ENCODE results near the gene TMEM132D.

TMEM132D gene

DNA sequence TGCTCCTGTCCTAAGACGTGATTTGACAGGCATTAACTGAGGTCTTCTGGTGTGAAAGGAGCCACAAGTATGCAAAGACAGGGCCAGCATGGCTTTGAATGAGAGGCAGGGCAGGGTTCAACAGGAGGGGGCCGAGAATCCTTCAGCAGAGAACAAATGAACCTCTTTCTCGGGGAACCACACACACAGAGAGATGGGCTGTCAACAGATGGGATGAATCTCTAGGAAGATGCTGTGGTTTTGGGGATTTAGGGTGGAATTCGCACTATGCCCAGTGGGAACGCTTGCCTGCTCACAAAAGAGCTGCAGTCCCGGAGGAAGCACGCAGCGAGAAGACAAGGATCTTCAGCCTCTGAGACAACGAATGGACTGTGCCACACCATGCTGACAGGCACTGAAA lies 537.2 kb downstream of the TMEM132D start:
- H3K4me3 ChIP-seq (ENCODE audit: control insufficient read depth, low read depth, low read length), result no peak overlapping the region
- no peak for DNase-seq (ENCODE audit: low read depth)
- TF ChIP-seq, protein P1, sequence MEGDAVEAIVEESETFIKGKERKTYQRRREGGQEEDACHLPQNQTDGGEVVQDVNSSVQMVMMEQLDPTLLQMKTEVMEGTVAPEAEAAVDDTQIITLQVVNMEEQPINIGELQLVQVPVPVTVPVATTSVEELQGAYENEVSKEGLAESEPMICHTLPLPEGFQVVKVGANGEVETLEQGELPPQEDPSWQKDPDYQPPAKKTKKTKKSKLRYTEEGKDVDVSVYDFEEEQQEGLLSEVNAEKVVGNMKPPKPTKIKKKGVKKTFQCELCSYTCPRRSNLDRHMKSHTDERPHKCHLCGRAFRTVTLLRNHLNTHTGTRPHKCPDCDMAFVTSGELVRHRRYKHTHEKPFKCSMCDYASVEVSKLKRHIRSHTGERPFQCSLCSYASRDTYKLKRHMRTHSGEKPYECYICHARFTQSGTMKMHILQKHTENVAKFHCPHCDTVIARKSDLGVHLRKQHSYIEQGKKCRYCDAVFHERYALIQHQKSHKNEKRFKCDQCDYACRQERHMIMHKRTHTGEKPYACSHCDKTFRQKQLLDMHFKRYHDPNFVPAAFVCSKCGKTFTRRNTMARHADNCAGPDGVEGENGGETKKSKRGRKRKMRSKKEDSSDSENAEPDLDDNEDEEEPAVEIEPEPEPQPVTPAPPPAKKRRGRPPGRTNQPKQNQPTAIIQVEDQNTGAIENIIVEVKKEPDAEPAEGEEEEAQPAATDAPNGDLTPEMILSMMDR (conservative IDR thresholded peaks at IDR 0.05; ENCODE audit: control insufficient read depth, insufficient read depth, low read depth, low read length), result no peak

DNA sequence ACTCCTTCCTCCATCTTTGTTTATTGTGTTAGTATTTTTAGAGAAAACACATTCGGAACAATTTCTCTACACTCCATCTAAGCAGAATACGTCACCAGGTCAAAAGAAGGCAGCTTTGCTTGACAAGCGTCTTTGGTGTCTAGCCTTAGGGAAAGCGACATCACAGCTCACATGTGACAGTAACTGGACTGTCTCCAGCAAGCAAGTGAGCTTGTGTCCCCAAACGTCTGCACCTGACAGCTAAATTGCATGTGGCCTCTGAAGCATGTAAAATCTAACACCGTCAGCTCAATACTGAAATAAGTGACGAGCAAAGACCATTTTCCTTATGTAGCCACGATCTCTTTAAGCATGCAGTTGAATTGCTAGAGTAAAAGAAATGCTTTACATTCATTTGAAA lies 540.8 kb downstream of the TMEM132D start:
- H3K4me3 ChIP-seq (ENCODE audit: control insufficient read depth, low read depth, low read length), result no peak overlapping the region
- DNase-seq (ENCODE audit: low read depth), result no peak
- TF ChIP-seq, protein P1 (conservative IDR thresholded peaks at IDR 0.05; ENCODE audit: control insufficient read depth, insufficient read depth, low read depth, low read length), result no peak

DNA sequence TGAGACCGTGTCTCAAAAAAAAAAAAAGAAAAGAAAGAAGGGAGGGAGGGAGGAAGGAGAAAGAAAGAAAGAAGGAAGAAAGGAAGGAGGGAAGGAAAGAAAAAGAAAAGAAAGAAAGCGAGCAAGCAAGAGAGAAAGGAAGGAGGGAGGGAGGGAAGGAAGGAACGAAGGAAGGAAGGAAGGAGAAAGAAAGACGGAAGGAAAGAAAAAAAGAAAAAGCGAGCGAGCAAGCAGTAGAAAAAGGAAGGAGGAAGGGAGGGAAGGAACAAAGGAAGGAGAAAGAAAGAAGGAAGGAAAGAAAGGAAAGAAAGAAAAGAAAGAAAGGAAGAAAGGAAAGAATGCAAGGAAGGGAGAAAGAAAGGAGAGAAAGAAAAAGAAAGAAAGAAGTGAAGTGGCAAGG lies 546.6 kb downstream of the TMEM132D start:
- TF ChIP-seq, protein P1 (conservative IDR thresholded peaks at IDR 0.05; ENCODE audit: control insufficient read depth, insufficient read depth, low read depth, low read length), result no peak
- H3K4me3 ChIP-seq (ENCODE audit: control insufficient read depth, low read depth, low read length), result no peak overlapping the region
- DNase-seq (ENCODE audit: low read depth), result no peak

DNA sequence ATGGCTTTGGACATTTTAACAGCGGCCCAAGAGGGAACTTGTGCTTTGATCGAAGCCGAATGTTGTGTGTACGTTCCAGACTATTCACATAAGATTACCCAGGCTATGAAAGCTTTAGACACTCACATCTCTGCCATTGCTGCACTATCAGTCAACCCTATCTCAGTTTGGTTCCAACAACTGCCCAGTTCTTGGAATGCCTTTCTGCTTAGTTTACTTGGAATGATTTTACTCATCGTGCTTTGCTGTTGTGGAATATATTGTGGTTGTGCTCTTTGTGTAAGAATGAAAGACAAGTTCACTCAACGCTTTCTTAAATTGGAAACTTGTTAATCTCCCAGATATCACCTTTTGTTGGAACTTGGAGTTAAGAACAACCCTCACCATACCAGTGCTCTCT lies 552.3 kb downstream of the TMEM132D start:
- no peak for DNase-seq (ENCODE audit: low read depth)
- TF ChIP-seq, protein P1 (conservative IDR thresholded peaks at IDR 0.05; ENCODE audit: control insufficient read depth, insufficient read depth, low read depth, low read length), result no peak
- no peak overlapping the region for H3K4me3 ChIP-seq (ENCODE audit: control insufficient read depth, low read depth, low read length)

DNA sequence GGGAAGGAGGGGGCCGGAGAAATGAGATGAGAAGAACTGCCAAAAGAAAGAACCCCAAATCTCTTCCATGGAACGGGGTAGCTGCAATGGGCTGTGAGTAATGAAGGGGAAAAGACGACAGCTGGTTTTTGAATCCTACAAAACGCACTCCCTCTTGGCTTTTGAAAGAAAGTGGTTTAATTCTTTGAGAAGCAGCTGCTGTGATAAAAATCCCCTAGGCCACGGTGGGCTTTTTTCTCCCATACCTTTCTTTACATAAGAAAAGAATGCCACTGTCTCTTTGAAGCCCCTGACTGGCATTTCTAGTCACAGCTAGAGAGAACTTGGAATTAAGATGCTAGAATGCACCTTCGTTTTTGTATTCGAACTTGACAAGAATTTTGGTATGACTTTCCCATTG lies 564.5 kb downstream of the TMEM132D start:
- no peak overlapping the region for H3K4me3 ChIP-seq (ENCODE audit: control insufficient read depth, low read depth, low read length)
- TF ChIP-seq, protein P1 (conservative IDR thresholded peaks at IDR 0.05; ENCODE audit: control insufficient read depth, insufficient read depth, low read depth, low read length), result no peak
- no peak for DNase-seq (ENCODE audit: low read depth)

DNA sequence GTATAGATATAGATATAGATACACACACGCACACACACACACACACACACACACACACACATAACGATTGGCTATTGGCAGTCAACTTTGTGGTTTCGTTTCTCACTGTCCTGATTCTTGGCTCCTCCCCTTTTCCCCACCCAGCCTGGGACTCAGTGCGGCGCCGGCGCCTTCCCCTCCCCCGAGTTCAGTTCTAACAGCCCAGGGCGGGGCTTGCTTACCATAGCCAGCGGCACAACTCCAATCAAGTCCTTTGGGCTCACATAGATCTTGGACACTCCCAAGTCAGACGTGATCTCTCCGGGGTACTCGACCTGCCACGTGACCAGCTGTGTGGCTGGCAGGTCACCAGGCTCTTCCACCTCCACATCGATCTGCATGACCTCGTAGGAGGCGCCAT lies 566.4 kb downstream of the TMEM132D start:
- no peak overlapping the region for H3K4me3 ChIP-seq (ENCODE audit: control insufficient read depth, low read depth, low read length)
- TF ChIP-seq, protein P1 (conservative IDR thresholded peaks at IDR 0.05; ENCODE audit: control insufficient read depth, insufficient read depth, low read depth, low read length), result no peak
- no peak for DNase-seq (ENCODE audit: low read depth)

DNA sequence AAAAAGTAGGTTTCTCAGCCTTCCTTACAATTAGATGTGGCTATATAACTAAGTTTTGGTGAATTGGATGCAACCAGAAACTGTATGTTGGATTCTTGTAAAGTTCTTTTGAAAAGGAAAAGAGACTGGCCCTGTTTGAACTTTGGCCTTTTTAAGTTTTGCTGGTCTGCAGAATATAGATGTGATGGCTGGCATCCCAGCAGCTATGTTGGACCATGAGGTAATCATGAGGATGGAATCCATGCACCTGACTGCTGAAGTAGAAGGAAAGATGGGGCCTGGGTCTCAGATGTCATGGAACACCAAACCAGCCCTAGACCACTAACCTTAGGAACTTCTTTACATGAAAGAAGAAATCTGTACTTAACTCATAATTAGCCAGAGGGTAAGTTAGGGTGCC lies 568.1 kb downstream of the TMEM132D start:
- TF ChIP-seq, protein P1 (conservative IDR thresholded peaks at IDR 0.05; ENCODE audit: control insufficient read depth, insufficient read depth, low read depth, low read length), result no peak
- no peak for DNase-seq (ENCODE audit: low read depth)
- H3K4me3 ChIP-seq (ENCODE audit: control insufficient read depth, low read depth, low read length), result no peak overlapping the region

Measured in fibroblast of mammary gland (primary cell).